ENCODE measurements around the gene CLECL1. TPM values are rescaled to one million over a fixed set of nuclear protein-coding genes. Genes with fewer than 3 reads are reported as not detected.

The CLECL1 gene
- total RNA-seq, 6 experiments from 2014 or later: not detected

DNA sequence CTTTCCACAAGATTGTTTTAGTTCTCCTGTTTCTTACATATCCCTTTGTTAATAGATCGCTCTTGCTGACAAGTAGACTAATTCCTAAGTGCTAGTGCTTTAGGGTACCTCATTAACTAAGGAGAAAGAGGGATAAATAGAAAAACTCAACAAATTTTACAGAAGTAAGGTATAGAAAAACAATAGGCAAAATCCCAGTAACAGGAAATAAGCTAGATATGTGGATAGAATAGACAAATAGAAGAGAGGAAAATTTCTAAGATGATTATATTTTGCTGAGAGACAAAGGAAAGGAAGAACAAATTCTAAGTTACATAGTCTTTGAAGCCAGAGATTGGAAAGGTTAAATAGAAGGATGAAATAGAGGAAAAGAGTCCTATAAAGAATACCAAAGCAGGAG lies 26.8 kb upstream of the CLECL1 start:
- Mint-ChIP-seq H3K36me3 (ENCODE audit: low read depth) (no peaks in the 10 kb centered on the region), H3K27me3 (ENCODE audit: insufficient read depth) (peaks cover 7% of the 10 kb centered on the region; the same call in 1 of the 2 replicates), H3K27ac (no peak overlapping the region), H3K4me3 (no peak overlapping the region), H3K9me3 (no peaks in the 10 kb centered on the region), H3K4me1 (ENCODE audit: low read depth) (peaks cover 5% of the 10 kb centered on the region; the same call in 1 of the 2 replicates)
- TF ChIP-seq, protein P1, sequence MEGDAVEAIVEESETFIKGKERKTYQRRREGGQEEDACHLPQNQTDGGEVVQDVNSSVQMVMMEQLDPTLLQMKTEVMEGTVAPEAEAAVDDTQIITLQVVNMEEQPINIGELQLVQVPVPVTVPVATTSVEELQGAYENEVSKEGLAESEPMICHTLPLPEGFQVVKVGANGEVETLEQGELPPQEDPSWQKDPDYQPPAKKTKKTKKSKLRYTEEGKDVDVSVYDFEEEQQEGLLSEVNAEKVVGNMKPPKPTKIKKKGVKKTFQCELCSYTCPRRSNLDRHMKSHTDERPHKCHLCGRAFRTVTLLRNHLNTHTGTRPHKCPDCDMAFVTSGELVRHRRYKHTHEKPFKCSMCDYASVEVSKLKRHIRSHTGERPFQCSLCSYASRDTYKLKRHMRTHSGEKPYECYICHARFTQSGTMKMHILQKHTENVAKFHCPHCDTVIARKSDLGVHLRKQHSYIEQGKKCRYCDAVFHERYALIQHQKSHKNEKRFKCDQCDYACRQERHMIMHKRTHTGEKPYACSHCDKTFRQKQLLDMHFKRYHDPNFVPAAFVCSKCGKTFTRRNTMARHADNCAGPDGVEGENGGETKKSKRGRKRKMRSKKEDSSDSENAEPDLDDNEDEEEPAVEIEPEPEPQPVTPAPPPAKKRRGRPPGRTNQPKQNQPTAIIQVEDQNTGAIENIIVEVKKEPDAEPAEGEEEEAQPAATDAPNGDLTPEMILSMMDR (IDR thresholded peaks at IDR 0.05): no peak
- no peak for DNase-seq

DNA sequence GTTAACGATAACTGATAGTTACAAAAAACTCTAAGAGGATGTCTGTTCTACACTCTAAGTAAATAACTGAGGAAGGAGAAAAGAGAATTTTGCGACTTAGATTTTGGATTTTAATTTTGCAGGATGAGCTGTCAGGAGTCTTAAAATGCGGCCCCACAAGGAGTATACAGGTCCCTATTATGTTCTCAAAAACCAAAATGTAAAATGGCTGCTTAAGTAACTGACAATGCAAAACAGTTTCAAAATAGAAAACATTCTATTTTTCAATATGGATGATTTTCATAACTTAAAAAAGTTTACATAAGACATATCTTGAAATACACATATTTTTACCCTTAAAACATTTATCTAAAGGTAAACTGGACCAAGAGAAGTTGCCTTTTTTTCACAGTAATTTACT lies 25.2 kb upstream of the CLECL1 start:
- no peak for DNase-seq
- Mint-ChIP-seq H3K36me3 (ENCODE audit: low read depth) (no peaks in the 10 kb centered on the region), H3K9me3 (no peaks in the 10 kb centered on the region), H3K27me3 (ENCODE audit: insufficient read depth) (peaks cover 7% of the 10 kb centered on the region; the same call in 1 of the 2 replicates), H3K4me1 (ENCODE audit: low read depth) (peaks cover 5% of the 10 kb centered on the region; the same call in 1 of the 2 replicates), H3K4me3 (peak overlapping the region; percentile 67; the same call in 1 of the 2 replicates), H3K27ac (no peak overlapping the region)
- TF ChIP-seq, protein P1 (IDR thresholded peaks at IDR 0.05): no peak

DNA sequence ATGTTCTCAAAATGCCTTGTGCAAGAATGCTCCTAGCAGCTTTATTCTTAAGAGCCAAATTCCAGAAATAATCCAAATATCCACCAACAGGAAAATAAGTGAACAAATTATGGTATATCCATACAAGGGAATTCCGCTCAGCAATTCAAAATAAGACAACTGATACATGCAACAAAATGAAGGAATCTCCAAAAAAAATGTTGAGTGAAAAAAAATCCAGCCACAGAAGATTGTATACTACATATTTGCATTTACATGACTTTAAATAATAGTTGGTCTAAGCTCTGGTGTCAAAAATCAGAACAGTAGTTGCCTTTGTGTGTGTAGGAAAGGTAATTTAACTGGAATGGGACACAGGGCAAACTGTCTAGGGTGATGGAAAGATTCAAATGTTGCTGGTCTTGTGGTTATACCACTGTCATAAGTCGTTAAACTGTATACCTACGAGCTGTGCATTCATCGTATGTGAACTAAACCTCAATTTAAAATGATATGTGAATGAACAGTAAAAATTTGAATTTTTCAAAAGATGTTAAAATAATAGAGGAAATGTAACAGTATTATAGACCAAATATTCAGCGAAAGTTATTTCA lies 24.6 kb upstream of the CLECL1 start:
- Mint-ChIP-seq H3K36me3 (ENCODE audit: low read depth) (no peaks in the 10 kb centered on the region), H3K4me3 (no peak overlapping the region; the same call in 1 of the 2 replicates), H3K4me1 (ENCODE audit: low read depth) (peaks cover 5% of the 10 kb centered on the region; the same call in 1 of the 2 replicates), H3K27me3 (ENCODE audit: insufficient read depth) (peaks cover 5% of the 10 kb centered on the region; the same call in 1 of the 2 replicates), H3K9me3 (no peaks in the 10 kb centered on the region), H3K27ac (no peak overlapping the region)
- TF ChIP-seq, protein P1 (IDR thresholded peaks at IDR 0.05): no peak
- DNase-seq: no peak

DNA sequence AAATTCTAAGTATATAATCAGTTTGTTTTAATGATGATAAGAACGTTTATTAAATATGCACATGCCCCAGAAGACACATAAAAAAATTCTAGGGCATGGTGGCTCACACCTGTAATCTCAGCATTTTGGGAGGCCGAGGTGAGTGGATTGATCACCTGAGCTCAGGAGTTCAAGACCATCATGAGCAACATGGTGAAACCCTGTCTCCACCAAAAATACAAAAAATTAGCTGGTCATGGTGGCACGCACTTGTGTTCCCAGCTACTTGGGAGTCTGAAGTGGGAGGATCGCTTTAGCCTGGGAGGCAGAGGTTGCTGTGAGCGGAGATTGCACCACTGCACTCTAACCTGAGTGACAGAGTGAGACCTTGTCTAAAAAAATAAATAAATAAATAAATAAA lies 23.8 kb upstream of the CLECL1 start:
- H3K4me3 Mint-ChIP-seq: no peak overlapping the region
- TF ChIP-seq, protein P1 (IDR thresholded peaks at IDR 0.05): no peak
- H3K27ac Mint-ChIP-seq: no peak overlapping the region
- H3K4me1 Mint-ChIP-seq (ENCODE audit: low read depth): peaks cover 5% of the 10 kb centered on the region; the same call in 1 of the 2 replicates
- H3K9me3 Mint-ChIP-seq: no peaks in the 10 kb centered on the region
- H3K27me3 Mint-ChIP-seq (ENCODE audit: insufficient read depth): peaks cover 2% of the 10 kb centered on the region; the same call in 1 of the 2 replicates
- no peaks in the 10 kb centered on the region for H3K36me3 Mint-ChIP-seq (ENCODE audit: low read depth)
- no peak for DNase-seq

DNA sequence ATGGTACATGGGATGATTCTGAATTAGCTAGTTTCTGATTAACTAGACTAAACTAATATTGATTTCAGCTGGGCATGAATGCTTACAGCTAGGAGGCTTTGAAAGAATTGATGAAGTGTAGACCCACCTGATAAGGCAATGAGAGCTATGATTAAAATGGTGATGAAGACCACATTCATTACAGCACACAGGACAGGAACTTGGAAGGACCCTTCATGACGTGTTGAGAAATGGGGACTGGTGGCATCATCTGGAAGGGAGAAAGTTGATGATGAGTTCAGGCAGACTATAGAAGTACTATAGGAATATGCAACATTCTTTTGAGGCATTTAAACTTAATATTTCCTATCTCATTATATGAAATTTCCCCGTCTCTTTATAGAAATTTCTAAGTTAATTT lies 23.3 kb upstream of the CLECL1 start:
- peaks cover 5% of the 10 kb centered on the region; the same call in 1 of the 2 replicates for H3K4me1 Mint-ChIP-seq (ENCODE audit: low read depth)
- peaks cover 2% of the 10 kb centered on the region; the same call in 1 of the 2 replicates for H3K27me3 Mint-ChIP-seq (ENCODE audit: insufficient read depth)
- TF ChIP-seq, protein P1 (IDR thresholded peaks at IDR 0.05): no peak
- no peak for DNase-seq
- H3K27ac Mint-ChIP-seq: no peak overlapping the region
- no peaks in the 10 kb centered on the region for H3K36me3 Mint-ChIP-seq (ENCODE audit: low read depth)
- H3K9me3 Mint-ChIP-seq: no peaks in the 10 kb centered on the region
- no peak overlapping the region for H3K4me3 Mint-ChIP-seq

All from HFFc6 (cell line).